ENCODE data around the gene KCNQ1. TPM values are rescaled to one million over a fixed set of nuclear protein-coding genes. Genes with fewer than 3 reads are reported as not detected.

The KCNQ1 gene
- total and polyA plus RNA-seq, 2 experiments from 2014 or later, result 0.45 to 0.87 TPM

GRCh38 chr11:2552210-2552609, 107.4 kb downstream of the KCNQ1 start (continued):
- TF ChIP-seq REST (IDR thresholded peaks at IDR 0.05; ENCODE audit: unreplicated experiment) (no peak), ETS1 (IDR thresholded peaks at IDR 0.05) (no peak), EZH2 (IDR thresholded peaks at IDR 0.05; ENCODE audit: low read depth, unreplicated experiment) (no peak), JUNB (IDR thresholded peaks at IDR 0.05; ENCODE audit: unreplicated experiment) (no peak)

DNA sequence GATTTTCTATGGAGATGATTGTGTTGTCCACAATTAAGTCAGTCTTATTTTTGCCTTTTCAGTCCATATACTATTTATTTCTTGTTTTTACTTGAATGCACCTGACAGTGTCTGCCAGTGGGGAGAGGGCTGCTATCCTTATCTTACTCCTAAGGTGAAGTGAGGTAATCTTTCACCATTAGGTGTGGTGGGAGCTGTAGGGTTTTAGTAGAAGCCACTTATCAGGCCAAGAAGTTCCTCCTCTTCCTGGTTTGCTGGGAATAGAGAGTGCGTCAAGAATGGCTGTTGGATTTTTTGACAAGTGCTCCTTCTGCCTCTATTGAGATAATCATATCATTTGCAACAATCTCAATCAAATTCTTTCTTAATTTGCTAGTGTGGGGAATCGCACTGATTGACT, 108.4 kb downstream of the KCNQ1 start:
- ATAC-seq, result no peak
- Histone ChIP-seq H2AFZ (no peak overlapping the region), H3K4me2 (no peak overlapping the region), H3K4me3 (no peak overlapping the region), H3K4me1 (ENCODE audit: insufficient read depth) (no peaks in the 10 kb centered on the region), H3K27ac (ENCODE audit: low read depth) (no peak overlapping the region), H3K9me2 (ENCODE audit: insufficient read depth) (no peaks in the 10 kb centered on the region), H3K27me3 (ENCODE audit: insufficient read depth) (peaks cover 90% of the 10 kb centered on the region), H3K36me3 (ENCODE audit: insufficient read depth) (no peaks in the 10 kb centered on the region), H4K20me1 (replicated peaks; ENCODE audit: insufficient read depth) (no peaks in the 10 kb centered on the region), H3K79me2 (replicated peaks; ENCODE audit: insufficient read depth) (no peaks in the 10 kb centered on the region), H3F3A (replicated peaks; ENCODE audit: low read depth) (no peaks in the 10 kb centered on the region)
- H3K4me3 Mint-ChIP-seq, result no peak overlapping the region
- DNase-seq (ENCODE audit: low spot score), result no peak
- H3K4me1 Mint-ChIP-seq, result peaks cover 7% of the 10 kb centered on the region; the same call in 2 of the 3 replicates
- H3K27ac Mint-ChIP-seq, result no peak overlapping the region
- H3K27me3 Mint-ChIP-seq (ENCODE audit: insufficient read depth, low read depth, poor library complexity), result peaks cover 79% of the 10 kb centered on the region
- peaks cover 3% of the 10 kb centered on the region; the same call in 2 of the 3 replicates for H3K9me3 Mint-ChIP-seq
- H3K36me3 Mint-ChIP-seq (ENCODE audit: low read depth), result no peaks in the 10 kb centered on the region
- TF ChIP-seq CREB1 (CRISPR knock-in tag; IDR thresholded peaks at IDR 0.05; ENCODE audit: low read depth), result no peak
- no peak for TF ChIP-seq POLR2AphosphoS5 (IDR thresholded peaks at IDR 0.05; ENCODE audit: low read depth)
- no peak for TF ChIP-seq ETS1 (IDR thresholded peaks at IDR 0.05)
- no peak for TF ChIP-seq ZNF462 (CRISPR knock-in tag; IDR thresholded peaks at IDR 0.05)
- no peak for TF ChIP-seq EZH2phosphoT487 (IDR thresholded peaks at IDR 0.05; ENCODE audit: unreplicated experiment)
- TF ChIP-seq ZNF114 (CRISPR knock-in tag; IDR thresholded peaks at IDR 0.05), result no peak
- TF ChIP-seq NANOG (IDR thresholded peaks at IDR 0.05; ENCODE audit: borderline replicate concordance), result no peak
- no peak for TF ChIP-seq STAT1 (IDR thresholded peaks at IDR 0.05; ENCODE audit: unreplicated experiment)

Measured in GM23338 (cell line).